GM12878 (cell line): ENCODE data around the gene TRMT10C. TPM values are rescaled to one million over a fixed set of nuclear protein-coding genes. Genes with fewer than 3 reads are reported as not detected.
A peak's percentile ranks its signal among the peaks of the same experiment; 100 is the strongest.

Source experiments
- CBX3 ChIP-seq: fragments of 200-600 bp; sonication (generic); IDR thresholded peaks from 2 replicates; pipeline ENCODE4 v1.6.1; 2016; ENCODE audit warnings: low read depth, borderline replicate concordance
- CREM ChIP-seq: IDR thresholded peaks from 2 replicates; pipeline ENCODE4 v1.6.1; 2014; ENCODE audit warnings: antibody characterized with exemption, low read depth
- EP300 ChIP-seq, 2 experiments: fragments of 150-350 bp in 1 of 2; IDR thresholded peaks; 2 replicates each; pipeline ENCODE4 v1.6.1; 2011 to 2012; ENCODE audit warnings: low read depth in 2 of 2, low read length in 2 of 2, borderline replicate concordance in 1 of 2, improper control_type of control experiment in 1 of 2, inconsistent platforms in 1 of 2; ENCODE audit not compliant: control insufficient read depth in 1 of 2
- NFYB ChIP-seq: IDR thresholded peaks from 2 replicates; pipeline ENCODE4 v1.6.1; 2011; ENCODE audit warnings: low read depth, mild to moderate bottlenecking, low read length, improper control_type of control experiment, moderate library complexity; ENCODE audit not compliant: insufficient read depth
- RAD51 ChIP-seq: fragments of 450-650 bp; IDR thresholded peaks from 2 replicates; pipeline ENCODE4 v1.6.1; 2016; ENCODE audit warnings: moderate library complexity, mild to moderate bottlenecking, inconsistent platforms
- SRF ChIP-seq, 2 experiments: IDR thresholded peaks; 2 replicates each; pipeline ENCODE4 v1.6.1; 2011; ENCODE audit warnings: low read depth in 2 of 2, low read length in 2 of 2, mild to moderate bottlenecking in 1 of 2, moderate library complexity in 1 of 2
- WRNIP1 ChIP-seq: IDR thresholded peaks from 2 replicates; pipeline ENCODE4 v1.6.1; 2011; ENCODE audit warnings: low read depth, low read length, improper control_type of control experiment, borderline replicate concordance
- ZNF217 ChIP-seq: fragments of 450-650 bp; IDR thresholded peaks from 2 replicates; pipeline ENCODE4 v1.6.1; 2017; ENCODE audit warnings: antibody characterized with exemption, mild to moderate bottlenecking
- ZZZ3 ChIP-seq: IDR thresholded peaks from 2 replicates; pipeline ENCODE4 v1.6.1; 2011; ENCODE audit warnings: low read depth; ENCODE audit not compliant: control insufficient read depth, insufficient read length
- polyA plus RNA-seq, 11 experiments: library from polyadenylated mRNA; depleted of rRNA in 4 of 11; unstranded in 6 of 11; stranded (reverse) in 5 of 11; fragments of >200 nt; fragmentation: Nextera tagmentation in 4 of 11; fragmentation: Illumina TruSeq in 1 of 11; extraction: Ambion mirVana in 4 of 11; extraction: Trizol in 1 of 11; gene quantifications; 1 replicate in 1 of 11; 2 replicates in 10 of 11; pipeline versions ENCODE4 v1.2.1 to v1.2.3, GENCODE V29; 2011 to 2016; ENCODE audit warnings: inconsistent platforms in 2 of 11, missing spikeins in 2 of 11, low read depth in 1 of 11
- total RNA-seq, 4 experiments: library from RNA; depleted of rRNA in 3 of 4; stranded (reverse); fragments of >200 nt in 3 of 4; fragmentation: Illumina TruSeq in 1 of 4; extraction: Trizol in 1 of 4; gene quantifications; 2 replicates each; pipeline versions ENCODE4 v1.2.1 to v1.2.3, GENCODE V29; 2013 to 2021
- TF ChIP-seq, protein P1 (sequence below): fragments of 450-650 bp; conservative IDR thresholded peaks from 2 replicates; pipeline ENCODE4 v1.6.1; 2017; ENCODE audit warnings: mild to moderate bottlenecking, moderate library complexity
- TF ChIP-seq, protein P2 (sequence below): fragments of 450-650 bp; formaldehyde crosslinking; IDR thresholded peaks from 2 replicates; pipeline ENCODE4 v1.4.0; 2020; ENCODE audit warnings: mild to moderate bottlenecking, moderate library complexity
- TF ChIP-seq, protein P3 (sequence below): IDR thresholded peaks from 2 replicates; pipeline ENCODE4 v1.6.1; 2012; ENCODE audit warnings: low read length, inconsistent platforms
- TF ChIP-seq, protein P4 (sequence below), 3 experiments: IDR thresholded peaks in 2 of 3; conservative IDR thresholded peaks in 1 of 3; 2 replicates each; pipeline ENCODE4 v1.5.1; 2011; ENCODE audit warnings: low read depth in 3 of 3, low read length in 3 of 3, mild to moderate bottlenecking in 3 of 3, control low read depth in 2 of 3, moderate library complexity in 2 of 3, inconsistent platforms in 1 of 3, mixed read lengths in 1 of 3; ENCODE audit not compliant: control insufficient read depth in 2 of 3, insufficient read depth in 1 of 3; ENCODE audit errors: extremely low read depth in 1 of 3

The TRMT10C gene
- total and polyA plus RNA-seq, 10 of the 15 experiments (the other 5 are each of a cell fraction or from before 2014, with no cell fraction given), result 33.0 to 82.1 (median 47.1) TPM

DNA sequence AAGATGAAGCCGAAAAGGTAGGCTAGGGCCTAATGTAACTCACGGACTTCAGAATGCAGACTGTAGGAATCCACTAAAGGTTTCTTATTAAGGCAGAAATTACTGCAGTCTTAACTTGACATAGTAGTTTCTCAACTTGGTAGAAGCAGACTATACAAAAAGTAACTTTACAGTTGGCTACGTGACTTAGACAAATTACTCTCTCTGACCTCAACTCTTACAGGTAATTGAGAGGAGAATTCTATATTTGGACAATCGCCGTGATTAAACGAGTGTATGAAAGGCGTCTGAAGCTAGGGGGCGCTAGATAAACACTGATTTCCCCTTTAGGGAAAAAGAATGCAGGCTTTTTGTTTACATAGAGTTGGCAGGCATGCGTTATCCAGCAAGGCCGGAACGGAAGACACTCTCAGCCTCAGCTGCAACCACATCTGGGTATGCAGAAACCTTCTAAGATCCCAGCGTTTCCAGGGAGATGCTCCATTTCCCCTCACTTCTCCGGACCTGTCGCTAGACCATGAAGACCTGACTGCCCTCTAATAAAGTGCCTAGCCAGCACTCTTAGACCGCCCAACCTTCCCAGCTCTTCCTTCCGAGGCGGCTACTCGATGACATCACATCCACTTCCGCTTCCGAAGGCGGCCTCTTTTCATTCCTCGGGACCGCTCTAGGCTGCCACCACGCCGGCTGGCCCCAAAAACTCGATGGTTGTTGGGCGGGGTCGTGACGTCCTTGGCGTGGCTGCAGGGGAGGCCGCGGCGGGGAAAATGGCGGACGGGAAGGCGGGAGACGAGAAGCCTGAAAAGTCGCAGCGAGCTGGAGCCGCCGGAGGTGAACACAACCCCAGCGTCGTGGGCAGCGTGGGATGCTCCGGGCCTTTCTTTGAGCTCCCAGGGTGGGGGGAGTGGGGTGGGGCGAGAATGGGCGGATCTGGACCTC, 12.1 kb downstream of the TRMT10C start, which contains the start of gene PCNP (continued):
- TF ChIP-seq, protein P1, sequence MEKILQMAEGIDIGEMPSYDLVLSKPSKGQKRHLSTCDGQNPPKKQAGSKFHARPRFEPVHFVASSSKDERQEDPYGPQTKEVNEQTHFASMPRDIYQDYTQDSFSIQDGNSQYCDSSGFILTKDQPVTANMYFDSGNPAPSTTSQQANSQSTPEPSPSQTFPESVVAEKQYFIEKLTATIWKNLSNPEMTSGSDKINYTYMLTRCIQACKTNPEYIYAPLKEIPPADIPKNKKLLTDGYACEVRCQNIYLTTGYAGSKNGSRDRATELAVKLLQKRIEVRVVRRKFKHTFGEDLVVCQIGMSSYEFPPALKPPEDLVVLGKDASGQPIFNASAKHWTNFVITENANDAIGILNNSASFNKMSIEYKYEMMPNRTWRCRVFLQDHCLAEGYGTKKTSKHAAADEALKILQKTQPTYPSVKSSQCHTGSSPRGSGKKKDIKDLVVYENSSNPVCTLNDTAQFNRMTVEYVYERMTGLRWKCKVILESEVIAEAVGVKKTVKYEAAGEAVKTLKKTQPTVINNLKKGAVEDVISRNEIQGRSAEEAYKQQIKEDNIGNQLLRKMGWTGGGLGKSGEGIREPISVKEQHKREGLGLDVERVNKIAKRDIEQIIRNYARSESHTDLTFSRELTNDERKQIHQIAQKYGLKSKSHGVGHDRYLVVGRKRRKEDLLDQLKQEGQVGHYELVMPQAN, result peak; percentile 97
- TF ChIP-seq WRNIP1, result no peak
- TF ChIP-seq ZZZ3, result no peak
- TF ChIP-seq CBX3, result no peak
- no peak for TF ChIP-seq EP300 (IDR thresholded peaks at IDR 0.05; ENCODE audit: borderline replicate concordance in 1 of 2, control insufficient read depth in 1 of 2, low read depth in 2 of 2, low read length in 2 of 2)
- TF ChIP-seq NFYB, result no peak
- TF ChIP-seq, protein P2, sequence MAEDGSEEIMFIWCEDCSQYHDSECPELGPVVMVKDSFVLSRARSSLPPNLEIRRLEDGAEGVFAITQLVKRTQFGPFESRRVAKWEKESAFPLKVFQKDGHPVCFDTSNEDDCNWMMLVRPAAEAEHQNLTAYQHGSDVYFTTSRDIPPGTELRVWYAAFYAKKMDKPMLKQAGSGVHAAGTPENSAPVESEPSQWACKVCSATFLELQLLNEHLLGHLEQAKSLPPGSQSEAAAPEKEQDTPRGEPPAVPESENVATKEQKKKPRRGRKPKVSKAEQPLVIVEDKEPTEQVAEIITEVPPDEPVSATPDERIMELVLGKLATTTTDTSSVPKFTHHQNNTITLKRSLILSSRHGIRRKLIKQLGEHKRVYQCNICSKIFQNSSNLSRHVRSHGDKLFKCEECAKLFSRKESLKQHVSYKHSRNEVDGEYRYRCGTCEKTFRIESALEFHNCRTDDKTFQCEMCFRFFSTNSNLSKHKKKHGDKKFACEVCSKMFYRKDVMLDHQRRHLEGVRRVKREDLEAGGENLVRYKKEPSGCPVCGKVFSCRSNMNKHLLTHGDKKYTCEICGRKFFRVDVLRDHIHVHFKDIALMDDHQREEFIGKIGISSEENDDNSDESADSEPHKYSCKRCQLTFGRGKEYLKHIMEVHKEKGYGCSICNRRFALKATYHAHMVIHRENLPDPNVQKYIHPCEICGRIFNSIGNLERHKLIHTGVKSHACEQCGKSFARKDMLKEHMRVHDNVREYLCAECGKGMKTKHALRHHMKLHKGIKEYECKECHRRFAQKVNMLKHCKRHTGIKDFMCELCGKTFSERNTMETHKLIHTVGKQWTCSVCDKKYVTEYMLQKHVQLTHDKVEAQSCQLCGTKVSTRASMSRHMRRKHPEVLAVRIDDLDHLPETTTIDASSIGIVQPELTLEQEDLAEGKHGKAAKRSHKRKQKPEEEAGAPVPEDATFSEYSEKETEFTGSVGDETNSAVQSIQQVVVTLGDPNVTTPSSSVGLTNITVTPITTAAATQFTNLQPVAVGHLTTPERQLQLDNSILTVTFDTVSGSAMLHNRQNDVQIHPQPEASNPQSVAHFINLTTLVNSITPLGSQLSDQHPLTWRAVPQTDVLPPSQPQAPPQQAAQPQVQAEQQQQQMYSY (CRISPR knock-in tag), result no peak
- 0 out of 4 replicates have a peak, but pooled peaks of 1 of the 2 experiments have one; percentile 69 for TF ChIP-seq SRF (IDR thresholded peaks at IDR 0.05; ENCODE audit: low read depth in 2 of 2, low read length in 2 of 2)
- TF ChIP-seq, protein P3, sequence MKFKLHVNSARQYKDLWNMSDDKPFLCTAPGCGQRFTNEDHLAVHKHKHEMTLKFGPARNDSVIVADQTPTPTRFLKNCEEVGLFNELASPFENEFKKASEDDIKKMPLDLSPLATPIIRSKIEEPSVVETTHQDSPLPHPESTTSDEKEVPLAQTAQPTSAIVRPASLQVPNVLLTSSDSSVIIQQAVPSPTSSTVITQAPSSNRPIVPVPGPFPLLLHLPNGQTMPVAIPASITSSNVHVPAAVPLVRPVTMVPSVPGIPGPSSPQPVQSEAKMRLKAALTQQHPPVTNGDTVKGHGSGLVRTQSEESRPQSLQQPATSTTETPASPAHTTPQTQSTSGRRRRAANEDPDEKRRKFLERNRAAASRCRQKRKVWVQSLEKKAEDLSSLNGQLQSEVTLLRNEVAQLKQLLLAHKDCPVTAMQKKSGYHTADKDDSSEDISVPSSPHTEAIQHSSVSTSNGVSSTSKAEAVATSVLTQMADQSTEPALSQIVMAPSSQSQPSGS, result peak; percentile 75
- no peak; the same call in 1 of the 2 replicates for TF ChIP-seq RAD51
- TF ChIP-seq CREM, result peak; percentile 98
- TF ChIP-seq ZNF217, result 0 out of 2 replicates have a peak, but pooled peaks have one; percentile 3
- TF ChIP-seq, protein P4, sequence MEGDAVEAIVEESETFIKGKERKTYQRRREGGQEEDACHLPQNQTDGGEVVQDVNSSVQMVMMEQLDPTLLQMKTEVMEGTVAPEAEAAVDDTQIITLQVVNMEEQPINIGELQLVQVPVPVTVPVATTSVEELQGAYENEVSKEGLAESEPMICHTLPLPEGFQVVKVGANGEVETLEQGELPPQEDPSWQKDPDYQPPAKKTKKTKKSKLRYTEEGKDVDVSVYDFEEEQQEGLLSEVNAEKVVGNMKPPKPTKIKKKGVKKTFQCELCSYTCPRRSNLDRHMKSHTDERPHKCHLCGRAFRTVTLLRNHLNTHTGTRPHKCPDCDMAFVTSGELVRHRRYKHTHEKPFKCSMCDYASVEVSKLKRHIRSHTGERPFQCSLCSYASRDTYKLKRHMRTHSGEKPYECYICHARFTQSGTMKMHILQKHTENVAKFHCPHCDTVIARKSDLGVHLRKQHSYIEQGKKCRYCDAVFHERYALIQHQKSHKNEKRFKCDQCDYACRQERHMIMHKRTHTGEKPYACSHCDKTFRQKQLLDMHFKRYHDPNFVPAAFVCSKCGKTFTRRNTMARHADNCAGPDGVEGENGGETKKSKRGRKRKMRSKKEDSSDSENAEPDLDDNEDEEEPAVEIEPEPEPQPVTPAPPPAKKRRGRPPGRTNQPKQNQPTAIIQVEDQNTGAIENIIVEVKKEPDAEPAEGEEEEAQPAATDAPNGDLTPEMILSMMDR (IDR thresholded peaks at IDR 0.05 in 2 of 3, conservative IDR thresholded peaks at IDR 0.05 in 1 of 3; ENCODE audit: control insufficient read depth in 2 of 3, extremely low read depth in 1 of 3, insufficient read depth in 1 of 3, low read depth in 3 of 3, low read length in 3 of 3), result peak; percentile 70 to 88 (median 84)
